NCI-H1092 (cell line): ENCODE results near the gene HDGF.

Source experiments
- DNase-seq: peaks from one replicate; lab custom pipeline; 2025; lab: John Stamatoyannopoulos, UW

HDGF gene

GRCh38 chr1:156751451-156751756 lies at the start of gene HDGF:
HDGF (minus strand) TSS chr1:156751675; CDS start chr1:156751429, 246 bp downstream.
- DNase-seq: no peak

GRCh38 chr1:156797212-156797871 lies 45.9 kb upstream of the HDGF start:
- peak; percentile 28 for DNase-seq

- no peak for DNase-seq
Observed at GRCh38 chr1:156796340-156797097, 45.0 kb upstream of the HDGF start.

- no peak for DNase-seq
Observed at GRCh38 chr1:156795787-156796186, 44.3 kb upstream of the HDGF start.

- no peak for DNase-seq
Observed at GRCh38 chr1:156795374-156795733, 43.9 kb upstream of the HDGF start.

- no peak for DNase-seq
Observed at GRCh38 chr1:156794506-156795373, 43.3 kb upstream of the HDGF start.

GRCh38 chr1:156789621-156790318 lies 38.3 kb upstream of the HDGF start:
- no peak for DNase-seq

GRCh38 chr1:156788136-156788535 lies 36.7 kb upstream of the HDGF start:
- DNase-seq: no peak

GRCh38 chr1:156786640-156787039 lies 35.2 kb upstream of the HDGF start:
- DNase-seq: no peak

GRCh38 chr1:156785458-156785857 lies 34.0 kb upstream of the HDGF start:
- no peak for DNase-seq

GRCh38 chr1:156781585-156782186 lies 30.2 kb upstream of the HDGF start:
- no peak for DNase-seq

GRCh38 chr1:156777573-156777972 lies 26.1 kb upstream of the HDGF start:
- DNase-seq: no peak

- DNase-seq: no peak
Observed at GRCh38 chr1:156776942-156777341, 25.5 kb upstream of the HDGF start.

GRCh38 chr1:156775799-156776198 lies 24.3 kb upstream of the HDGF start:
- DNase-seq: no peak

- no peak for DNase-seq
Observed at GRCh38 chr1:156773607-156774006, 22.1 kb upstream of the HDGF start.

GRCh38 chr1:156772728-156773497 lies 21.4 kb upstream of the HDGF start:
- DNase-seq: no peak

- no peak for DNase-seq
Observed at GRCh38 chr1:156772222-156772621, 20.7 kb upstream of the HDGF start.

GRCh38 chr1:156768610-156769295 lies 17.3 kb upstream of the HDGF start:
- no peak for DNase-seq

- no peak for DNase-seq
Observed at GRCh38 chr1:156767879-156768604, 16.6 kb upstream of the HDGF start.
